ENCODE data around the gene SC5D. TPM values are rescaled to one million over a fixed set of nuclear protein-coding genes. Genes with fewer than 3 reads are reported as not detected.
A peak's percentile ranks its signal among the peaks of the same experiment; 100 is the strongest.

SC5D gene
- total RNA-seq, 4 donors from 2014 or later = 23.6 to 38.3 (median 26.2) TPM

GRCh38 chr11:121334973-121335710 is 42.6 kb downstream of the SC5D start:
- WGBS, 2 donors (ENCODE audit: low coverage in 1 of 2) = 49 to 52% methylated on average over 4 to 6 of the region's 7 CpGs
- peaks cover 0 to 10% (median 0%) of the 10 kb centered on the region in 3 donors for H3K4me1 ChIP-seq
- H3K4me3 ChIP-seq = no peak overlapping the region
- H3K9me3 ChIP-seq = no peaks in the 10 kb centered on the region
- no peak for ATAC-seq
- TF ChIP-seq POLR2AphosphoS5 (IDR thresholded peaks at IDR 0.05) (no peak), POLR2A (IDR thresholded peaks at IDR 0.05) (no peak), CTCF (IDR thresholded peaks at IDR 0.05) (no peak), EP300 (IDR thresholded peaks at IDR 0.05) (no peak)
- no peak overlapping the region for H3K27ac ChIP-seq
- H3K27me3 ChIP-seq = peaks cover 1% of the 10 kb centered on the region
- no peaks in the 10 kb centered on the region for H3K36me3 ChIP-seq

- TF ChIP-seq POLR2A (IDR thresholded peaks at IDR 0.05) (no peak), POLR2AphosphoS5 (IDR thresholded peaks at IDR 0.05) (no peak), CTCF (IDR thresholded peaks at IDR 0.05) (no peak), EP300 (IDR thresholded peaks at IDR 0.05) (no peak)
- H3K4me1 ChIP-seq = peaks cover 0 to 10% (median 0%) of the 10 kb centered on the region in 3 donors
- no peaks in the 10 kb centered on the region for H3K27me3 ChIP-seq
- no peak overlapping the region for H3K4me3 ChIP-seq
- ATAC-seq = no peak
- H3K36me3 ChIP-seq = no peaks in the 10 kb centered on the region
- WGBS, 2 donors (ENCODE audit: low coverage in 1 of 2) = 83 to 100% methylated on average over 1 to 6 of the region's 6 CpGs
- H3K27ac ChIP-seq = no peak overlapping the region
- no peaks in the 10 kb centered on the region for H3K9me3 ChIP-seq
Observed at GRCh38 chr11:121336279-121336937, 43.8 kb downstream of the SC5D start.

- Histone ChIP-seq H3K9me3 (no peaks in the 10 kb centered on the region), H3K4me3 (no peak overlapping the region), H3K27ac (no peak overlapping the region), H3K36me3 (no peaks in the 10 kb centered on the region), H3K27me3 (no peaks in the 10 kb centered on the region), H3K4me1 (peaks cover 0 to 10% (median 0%) of the 10 kb centered on the region in 3 donors)
- WGBS, 2 donors (ENCODE audit: low coverage in 1 of 2) = 60 to 100% methylated on average over 1 of the region's 2 CpGs
- ATAC-seq = no peak
- no peak for TF ChIP-seq CTCF (IDR thresholded peaks at IDR 0.05)
- TF ChIP-seq EP300 (IDR thresholded peaks at IDR 0.05) = no peak
- TF ChIP-seq POLR2A (IDR thresholded peaks at IDR 0.05) = no peak
- TF ChIP-seq POLR2AphosphoS5 (IDR thresholded peaks at IDR 0.05) = no peak
Observed at GRCh38 chr11:121337078-121337477, 44.5 kb downstream of the SC5D start.

GRCh38 chr11:121337740-121338272 is 45.2 kb downstream of the SC5D start:
- H3K27ac ChIP-seq = peak overlapping the region in 1 of 4 donors; percentile 7
- H3K27me3 ChIP-seq = no peaks in the 10 kb centered on the region
- no peak overlapping the region for H3K4me3 ChIP-seq
- H3K9me3 ChIP-seq = no peaks in the 10 kb centered on the region
- TF ChIP-seq POLR2A (IDR thresholded peaks at IDR 0.05) (no peak), CTCF (IDR thresholded peaks at IDR 0.05) (no peak), EP300 (IDR thresholded peaks at IDR 0.05) (no peak), POLR2AphosphoS5 (IDR thresholded peaks at IDR 0.05) (no peak)
- no peak for ATAC-seq
- no peaks in the 10 kb centered on the region for H3K36me3 ChIP-seq
- WGBS, 2 donors (ENCODE audit: low coverage in 1 of 2) = 76 to 100% methylated on average over 1 to 5 of the region's 6 CpGs
- peaks cover 0 to 10% (median 0%) of the 10 kb centered on the region in 3 donors for H3K4me1 ChIP-seq
